Esophagus muscularis mucosa (tissue), 4 donors: ENCODE data around the gene NT5M. TPM values are rescaled to one million over a fixed set of nuclear protein-coding genes. Genes with fewer than 3 reads are reported as not detected.
"Not testable (repeated sequence)": the region's sequence is repeated elsewhere in the genome, so short reads cannot be mapped to it uniquely, and the experiment has no call there.

Experiments
- DNase-seq: peaks from one replicate; pipeline ENCODE4 v3.0.0-alpha.2; 2017; ENCODE audit errors: extremely low spot score
- H3K27ac ChIP-seq, 4 donors: fragments of 200-600 bp; sonication (generic); replicated peaks in 1 of 4; 1 replicate in 3 of 4; 2 replicates in 1 of 4; pipeline ENCODE4 v1.5.1; 2016 to 2019; ENCODE audit warnings: mild to moderate bottlenecking in 1 of 4
- H3K27me3 ChIP-seq, 4 donors: fragments of 200-600 bp; sonication (generic); one replicate each; pipeline versions ENCODE4 v1.5.1 to v1.6.0; 2016 to 2019
- H3K36me3 ChIP-seq, 4 donors: fragments of 200-600 bp; sonication (generic); one replicate each; pipeline ENCODE4 v1.5.1; 2016 to 2019
- H3K4me1 ChIP-seq, 4 donors: fragments of 200-600 bp; sonication (generic); one replicate each; pipeline ENCODE4 v1.5.1; 2016 to 2019
- H3K4me3 ChIP-seq, 4 donors: fragments of 200-600 bp; sonication (generic); 1 replicate in 2 of 4; 2 replicates in 2 of 4; pipeline ENCODE4 v1.5.1; 2016 to 2019; ENCODE audit warnings: mild to moderate bottlenecking in 4 of 4, moderate library complexity in 1 of 4
- H3K9me3 ChIP-seq, 4 donors: fragments of 200-600 bp; sonication (generic); 1 replicate in 3 of 4; 2 replicates in 1 of 4; pipeline ENCODE4 v1.5.1; 2016 to 2019
- EP300 ChIP-seq: sonication (generic); formaldehyde crosslinking; IDR thresholded peaks from one replicate; pipeline ENCODE4 v1.6.1; 2017; ENCODE audit warnings: antibody characterized with exemption
- POLR2A ChIP-seq: fragments of 450-650 bp; IDR thresholded peaks from one replicate; pipeline ENCODE4 v1.6.1; 2017; ENCODE audit warnings: antibody characterized with exemption, moderate library complexity, mild to moderate bottlenecking, low read depth
- POLR2AphosphoS5 ChIP-seq, 2 donors: sonication (generic); formaldehyde crosslinking; IDR thresholded peaks; one replicate each; pipeline ENCODE4 v1.6.1; 2017; ENCODE audit warnings: antibody characterized with exemption in 2 of 2
- WGBS: methylation state at CpG from one replicate; pipeline ENCODE4 v1.1.5; 2018; 5-methylcytosine and 5-hydroxymethylcytosine counted together
- intact Hi-C: fragments of 100-400 bp; cut with DNase I; formaldehyde crosslinking; loops from one replicate; pipeline ENCODE4 v1.15.1; 2023
- total RNA-seq, 4 donors: library from RNA; depleted of rRNA; stranded (reverse); fragments of >200 nt; gene quantifications; one replicate each; pipeline versions ENCODE4 v1.1.0 to v1.2.1, GENCODE V29; 2016
- TF ChIP-seq, protein P1 (sequence below), 3 experiments: fragments of 200-600 bp in 2 of 3; fragments of 450-650 bp in 1 of 3; sonication (generic) in 2 of 3; IDR thresholded peaks; one replicate each; pipeline ENCODE4 v1.5.1; 2017 to 2019; ENCODE audit warnings: antibody characterized with exemption in 3 of 3, mild to moderate bottlenecking in 2 of 3, moderate library complexity in 1 of 3

NT5M gene
- total RNA-seq, 4 donors from 2014 or later: 4.3 to 11.5 (median 7.0) TPM

DNA sequence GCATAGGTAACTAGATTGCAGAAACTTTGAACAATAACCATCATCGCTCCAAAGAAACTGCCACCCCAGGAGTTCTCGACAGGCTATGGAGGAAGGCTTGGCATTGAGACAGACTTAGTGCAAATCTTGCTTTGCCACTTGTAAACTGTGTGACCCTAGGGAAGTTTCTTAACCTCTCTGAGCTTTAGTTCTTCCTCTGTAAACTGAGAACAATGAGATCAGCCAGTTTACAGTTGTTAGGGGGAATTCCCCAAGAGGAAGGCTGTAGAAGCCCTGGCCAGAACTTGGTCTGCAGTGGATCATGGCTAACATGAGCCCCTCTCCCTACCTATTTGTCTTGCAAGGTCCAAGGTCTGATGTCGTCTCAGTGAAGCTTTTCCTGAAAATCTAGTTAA is 78.9 kb downstream of the NT5M start:
- intact Hi-C loops: no loop called here

GRCh38 chr17:17382971-17383370 is 79.8 kb downstream of the NT5M start:
- DNase-seq: no peak
- no peaks in the 10 kb centered on the region for H3K36me3 ChIP-seq
- intact Hi-C loops: no loop called here
- H3K4me1 ChIP-seq: no peaks in the 10 kb centered on the region
- TF ChIP-seq, protein P1, sequence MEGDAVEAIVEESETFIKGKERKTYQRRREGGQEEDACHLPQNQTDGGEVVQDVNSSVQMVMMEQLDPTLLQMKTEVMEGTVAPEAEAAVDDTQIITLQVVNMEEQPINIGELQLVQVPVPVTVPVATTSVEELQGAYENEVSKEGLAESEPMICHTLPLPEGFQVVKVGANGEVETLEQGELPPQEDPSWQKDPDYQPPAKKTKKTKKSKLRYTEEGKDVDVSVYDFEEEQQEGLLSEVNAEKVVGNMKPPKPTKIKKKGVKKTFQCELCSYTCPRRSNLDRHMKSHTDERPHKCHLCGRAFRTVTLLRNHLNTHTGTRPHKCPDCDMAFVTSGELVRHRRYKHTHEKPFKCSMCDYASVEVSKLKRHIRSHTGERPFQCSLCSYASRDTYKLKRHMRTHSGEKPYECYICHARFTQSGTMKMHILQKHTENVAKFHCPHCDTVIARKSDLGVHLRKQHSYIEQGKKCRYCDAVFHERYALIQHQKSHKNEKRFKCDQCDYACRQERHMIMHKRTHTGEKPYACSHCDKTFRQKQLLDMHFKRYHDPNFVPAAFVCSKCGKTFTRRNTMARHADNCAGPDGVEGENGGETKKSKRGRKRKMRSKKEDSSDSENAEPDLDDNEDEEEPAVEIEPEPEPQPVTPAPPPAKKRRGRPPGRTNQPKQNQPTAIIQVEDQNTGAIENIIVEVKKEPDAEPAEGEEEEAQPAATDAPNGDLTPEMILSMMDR (IDR thresholded peaks at IDR 0.05): no peak
- TF ChIP-seq EP300 (no peak), POLR2AphosphoS5 (IDR thresholded peaks at IDR 0.05) (no peak), POLR2A (no peak)
- WGBS: 65% methylated on average over 6 of the region's 6 CpGs
- no peak overlapping the region for H3K27ac ChIP-seq
- H3K9me3 ChIP-seq: no peaks in the 10 kb centered on the region
- peaks cover 0 to 58% (median 0%) of the 10 kb centered on the region in 4 donors for H3K27me3 ChIP-seq
- H3K4me3 ChIP-seq: no peak overlapping the region

More for the DNA sequence above, 78.9 kb downstream of the NT5M start:
- TF ChIP-seq, protein P1 (IDR thresholded peaks at IDR 0.05): no peak
- TF ChIP-seq EP300: no peak
- TF ChIP-seq POLR2A: no peak
- TF ChIP-seq POLR2AphosphoS5 (IDR thresholded peaks at IDR 0.05): no peak
- Histone ChIP-seq H3K27me3 (peaks cover 0 to 58% (median 0%) of the 10 kb centered on the region in 4 donors), H3K36me3 (no peaks in the 10 kb centered on the region), H3K9me3 (no peaks in the 10 kb centered on the region), H3K4me3 (no peak overlapping the region), H3K27ac (no peak overlapping the region), H3K4me1 (no peaks in the 10 kb centered on the region)
- DNase-seq: no peak
- WGBS: 78% methylated on average over 3 of the region's 3 CpGs

- H3K9me3 ChIP-seq, H3K4me3 ChIP-seq, H3K27ac ChIP-seq, DNase-seq, intact Hi-C loops, H3K4me1 ChIP-seq, H3K36me3 ChIP-seq: not testable (repeated sequence)
- WGBS: 93% methylated on average over 32 of the region's 61 CpGs
- peaks cover 0 to 58% (median 0%) of the 10 kb centered on the region in 4 donors for H3K27me3 ChIP-seq
Measured at GRCh38 chr17:17383431-17384290, 80.5 kb downstream of the NT5M start.

DNA sequence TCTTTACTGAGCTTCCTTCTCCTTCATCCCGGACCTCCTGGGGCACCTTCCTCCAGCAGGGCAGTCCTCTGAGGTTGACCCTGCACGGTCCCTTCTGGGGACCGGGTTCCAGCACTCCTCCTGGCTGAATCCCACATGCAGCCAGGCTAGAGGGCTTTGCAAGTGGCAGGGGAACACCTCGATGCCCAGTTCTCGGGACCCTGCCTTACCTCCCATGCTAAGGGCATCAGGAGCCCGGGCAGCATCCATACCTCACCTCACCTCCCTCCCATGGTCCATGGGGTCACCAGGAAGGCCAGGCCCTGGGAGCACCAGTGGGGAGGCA is 81.1 kb downstream of the NT5M start:
- DNase-seq: no peak
- Histone ChIP-seq H3K4me3 (no peak overlapping the region), H3K4me1 (no peaks in the 10 kb centered on the region), H3K27me3 (peaks cover 0 to 58% (median 0%) of the 10 kb centered on the region in 4 donors), H3K9me3 (no peaks in the 10 kb centered on the region), H3K36me3 (no peaks in the 10 kb centered on the region), H3K27ac (no peak overlapping the region)
- intact Hi-C loops: no loop called here
- 93% methylated on average over 6 of the region's 6 CpGs for WGBS
- TF ChIP-seq, protein P1 (IDR thresholded peaks at IDR 0.05): no peak
- TF ChIP-seq EP300 (no peak), POLR2A (no peak), POLR2AphosphoS5 (IDR thresholded peaks at IDR 0.05) (no peak)

DNA sequence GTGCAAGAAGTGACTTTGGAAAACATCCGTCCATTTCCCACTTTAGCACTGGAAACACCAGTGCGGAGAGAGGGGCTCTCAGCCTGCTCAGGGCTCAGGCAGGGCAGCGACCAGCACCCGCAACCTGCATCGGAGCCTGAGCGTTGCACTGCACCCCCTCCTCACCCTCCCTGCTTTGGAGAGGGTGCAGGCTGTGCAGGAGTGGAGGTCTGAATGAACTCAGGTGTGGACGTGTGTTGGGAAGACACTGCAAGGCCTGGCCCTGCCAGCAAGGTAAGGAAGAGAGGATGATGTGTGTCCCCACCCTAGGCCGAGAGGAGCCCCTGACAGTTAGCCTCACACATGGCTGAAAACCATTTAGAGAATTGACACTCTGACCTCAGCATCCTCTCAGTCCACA is 81.8 kb downstream of the NT5M start:
- H3K4me3 ChIP-seq: no peak overlapping the region
- no peak for DNase-seq
- H3K36me3 ChIP-seq: no peaks in the 10 kb centered on the region
- no peaks in the 10 kb centered on the region for H3K4me1 ChIP-seq
- WGBS: 97% methylated on average over 7 of the region's 8 CpGs
- peaks cover 0 to 55% (median 0%) of the 10 kb centered on the region in 4 donors for H3K27me3 ChIP-seq
- intact Hi-C loops: no loop called here
- no peaks in the 10 kb centered on the region for H3K9me3 ChIP-seq
- no peak for TF ChIP-seq POLR2A
- TF ChIP-seq POLR2AphosphoS5 (IDR thresholded peaks at IDR 0.05): no peak
- TF ChIP-seq, protein P1 (IDR thresholded peaks at IDR 0.05): no peak
- TF ChIP-seq EP300: no peak
- H3K27ac ChIP-seq: no peak overlapping the region
